Gastrocnemius medialis (tissue), 4 donors: ENCODE data around the gene PTGER1. TPM values are rescaled to one million over a fixed set of nuclear protein-coding genes. Genes with fewer than 3 reads are reported as not detected.

Experiments used
- ATAC-seq, 2 donors: fragments of 150-250 bp; one replicate each; pipeline ENCODE4 v1.9.1; 2016
- DNase-seq, 2 donors: peaks; one replicate each; pipeline ENCODE4 v3.0.0-alpha.2; 2019
- H3K27ac ChIP-seq, 4 donors: fragments of 200-600 bp; sonication (generic); 1 replicate in 1 of 4; 2 replicates in 3 of 4; pipeline ENCODE4 v1.5.1; 2016 to 2018; ENCODE audit warnings: mild to moderate bottlenecking in 2 of 4, moderate library complexity in 1 of 4
- H3K27me3 ChIP-seq, 3 donors: fragments of 200-600 bp; sonication (generic) in 2 of 3; 1 replicate in 1 of 3; 2 replicates in 2 of 3; pipeline versions ENCODE4 v1.5.1 to v1.6.0; 2016 to 2019; ENCODE audit warnings: mild to moderate bottlenecking in 1 of 3, moderate library complexity in 1 of 3
- H3K36me3 ChIP-seq, 2 donors: fragments of 200-600 bp; sonication (generic) in 1 of 2; one replicate each; pipeline ENCODE4 v1.5.1; 2017 to 2018
- H3K4me1 ChIP-seq, 2 donors: fragments of 200-600 bp; sonication (generic) in 1 of 2; one replicate each; pipeline ENCODE4 v1.5.1; 2016 to 2017; ENCODE audit warnings: mild to moderate bottlenecking in 2 of 2
- H3K4me3 ChIP-seq, 4 donors: fragments of 200-600 bp; sonication (generic) in 3 of 4; 1 replicate in 1 of 4; 2 replicates in 3 of 4; pipeline ENCODE4 v1.5.1; 2016 to 2019; ENCODE audit warnings: mild to moderate bottlenecking in 2 of 4
- H3K9me3 ChIP-seq, 3 donors: fragments of 200-600 bp; sonication (generic) in 2 of 3; 1 replicate in 1 of 3; 2 replicates in 2 of 3; pipeline ENCODE4 v1.5.1; 2016 to 2019
- POLR2A ChIP-seq, 2 donors: fragments of 450-650 bp; IDR thresholded peaks; one replicate each; pipeline ENCODE4 v1.6.1; 2017; ENCODE audit warnings: antibody characterized with exemption in 2 of 2, mild to moderate bottlenecking in 2 of 2, moderate library complexity in 2 of 2
- in situ Hi-C, 4 donors: fragments of 200-750 bp; cut with MboI; loops; one replicate each; pipeline versions ENCODE4 v1.15.0 to v1.8.0; 2017; ENCODE audit warnings: low sequenced_read_pairs in 4 of 4
- intact Hi-C: fragments of 100-400 bp; cut with DNase I; formaldehyde crosslinking; loops from one replicate; pipeline ENCODE4 v1.15.1; 2023; ENCODE audit warnings: low total_unique reads
- total RNA-seq, 4 donors: library from RNA; depleted of rRNA; stranded (reverse); fragments of >200 nt; gene quantifications; one replicate each; pipeline versions ENCODE4 v1.1.0 to v1.2.3, GENCODE V29; 2016
- TF ChIP-seq, protein P1 (sequence below), 5 experiments: fragments of 450-650 bp in 3 of 5; fragments of 200-600 bp in 2 of 5; sonication (generic) in 2 of 5; IDR thresholded peaks in 4 of 5; conservative IDR thresholded peaks in 1 of 5; 1 replicate in 4 of 5; 2 replicates in 1 of 5; pipeline ENCODE4 v1.5.1; 2016 to 2019; ENCODE audit warnings: antibody characterized with exemption in 5 of 5, mild to moderate bottlenecking in 3 of 5, moderate library complexity in 3 of 5

PTGER1 gene
- total RNA-seq, 4 donors from 2014 or later: 0.29 TPM; not detected in 3

- TF ChIP-seq, protein P1, sequence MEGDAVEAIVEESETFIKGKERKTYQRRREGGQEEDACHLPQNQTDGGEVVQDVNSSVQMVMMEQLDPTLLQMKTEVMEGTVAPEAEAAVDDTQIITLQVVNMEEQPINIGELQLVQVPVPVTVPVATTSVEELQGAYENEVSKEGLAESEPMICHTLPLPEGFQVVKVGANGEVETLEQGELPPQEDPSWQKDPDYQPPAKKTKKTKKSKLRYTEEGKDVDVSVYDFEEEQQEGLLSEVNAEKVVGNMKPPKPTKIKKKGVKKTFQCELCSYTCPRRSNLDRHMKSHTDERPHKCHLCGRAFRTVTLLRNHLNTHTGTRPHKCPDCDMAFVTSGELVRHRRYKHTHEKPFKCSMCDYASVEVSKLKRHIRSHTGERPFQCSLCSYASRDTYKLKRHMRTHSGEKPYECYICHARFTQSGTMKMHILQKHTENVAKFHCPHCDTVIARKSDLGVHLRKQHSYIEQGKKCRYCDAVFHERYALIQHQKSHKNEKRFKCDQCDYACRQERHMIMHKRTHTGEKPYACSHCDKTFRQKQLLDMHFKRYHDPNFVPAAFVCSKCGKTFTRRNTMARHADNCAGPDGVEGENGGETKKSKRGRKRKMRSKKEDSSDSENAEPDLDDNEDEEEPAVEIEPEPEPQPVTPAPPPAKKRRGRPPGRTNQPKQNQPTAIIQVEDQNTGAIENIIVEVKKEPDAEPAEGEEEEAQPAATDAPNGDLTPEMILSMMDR (IDR thresholded peaks at IDR 0.05 in 4 of 5, conservative IDR thresholded peaks at IDR 0.05 in 1 of 5): peak in 4 of 5 experiments; percentile 51 to 76 (median 66)
- no peak for TF ChIP-seq POLR2A (IDR thresholded peaks at IDR 0.05)
- ATAC-seq (no peak), DNase-seq (no peak)
- Histone ChIP-seq H3K36me3 (peaks cover 0 to 29% of the 10 kb centered on the region in 2 donors), H3K4me1 (peaks cover 0 to 7% of the 10 kb centered on the region in 2 donors), H3K4me3 (no peak overlapping the region), H3K27me3 (peaks cover 7 to 16% (median 16%) of the 10 kb centered on the region in 3 donors), H3K9me3 (no peaks in the 10 kb centered on the region), H3K27ac (no peak overlapping the region)
- intact Hi-C loops: no loop called here
- in situ Hi-C loops: no loop called here
These were observed 5.0 kb upstream of the PTGER1 start for GRCh38 chr19:14479975-14480699.

DNA sequence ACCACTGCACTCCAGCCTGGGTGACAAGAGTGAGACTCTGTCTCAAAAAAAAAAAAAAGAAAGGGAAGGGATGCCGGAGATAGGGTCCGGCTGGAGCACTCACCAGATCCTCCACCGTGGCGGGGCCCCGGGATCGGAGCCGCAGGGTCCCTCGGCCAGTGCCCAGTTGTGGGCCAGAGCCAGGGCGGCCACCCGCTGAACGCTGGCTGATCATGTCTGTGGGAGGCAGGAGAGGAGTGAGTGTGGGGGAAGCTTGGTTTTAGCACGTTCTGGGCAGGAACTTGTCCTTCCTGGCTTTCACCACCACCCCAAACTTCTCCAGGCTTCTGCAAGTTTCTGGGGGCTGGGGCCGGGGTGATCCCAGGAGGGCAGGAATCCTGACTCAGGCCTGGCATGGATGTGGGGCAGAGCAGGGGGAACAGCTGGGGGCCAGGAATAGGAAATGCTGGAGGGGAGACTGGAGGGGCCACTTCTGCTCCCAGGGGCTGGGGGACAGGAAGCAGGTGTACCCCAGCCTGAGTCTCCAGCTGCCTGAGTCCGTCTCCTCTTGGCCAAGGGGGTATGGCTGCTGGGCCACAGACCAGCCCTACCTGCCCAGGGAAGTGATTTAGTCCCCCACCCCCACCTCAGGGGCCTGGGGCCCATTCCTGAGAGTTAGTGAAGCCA lies 4.3 kb upstream of the PTGER1 start:
- Histone ChIP-seq H3K27me3 (peaks cover 14 to 23% (median 22%) of the 10 kb centered on the region in 3 donors), H3K36me3 (peaks cover 0 to 29% of the 10 kb centered on the region in 2 donors), H3K27ac (no peak overlapping the region), H3K9me3 (no peaks in the 10 kb centered on the region), H3K4me3 (no peak overlapping the region), H3K4me1 (peaks cover 0 to 7% of the 10 kb centered on the region in 2 donors)
- DNase-seq (no peak), ATAC-seq (no peak)
- no peak for TF ChIP-seq POLR2A (IDR thresholded peaks at IDR 0.05)
- TF ChIP-seq, protein P1 (IDR thresholded peaks at IDR 0.05 in 4 of 5, conservative IDR thresholded peaks at IDR 0.05 in 1 of 5): no peak
- intact Hi-C loops (no loop called here), in situ Hi-C loops (no loop called here)

- Histone ChIP-seq H3K27ac (no peak overlapping the region), H3K4me3 (no peak overlapping the region), H3K36me3 (peaks cover 0 to 29% of the 10 kb centered on the region in 2 donors), H3K9me3 (no peaks in the 10 kb centered on the region), H3K4me1 (peaks cover 0 to 7% of the 10 kb centered on the region in 2 donors), H3K27me3 (peaks cover 17 to 30% (median 27%) of the 10 kb centered on the region in 3 donors)
- TF ChIP-seq, protein P1 (IDR thresholded peaks at IDR 0.05 in 4 of 5, conservative IDR thresholded peaks at IDR 0.05 in 1 of 5): no peak
- TF ChIP-seq POLR2A (IDR thresholded peaks at IDR 0.05): no peak
- DNase-seq (no peak), ATAC-seq (no peak)
- in situ Hi-C loops (no loop called here), intact Hi-C loops (no loop called here)
These were observed 3.0 kb upstream of the PTGER1 start for GRCh38 chr19:14478113-14478545.

- no peak for DNase-seq
- Histone ChIP-seq H3K9me3 (no peaks in the 10 kb centered on the region), H3K4me3 (no peak overlapping the region), H3K36me3 (peaks cover 0 to 29% of the 10 kb centered on the region in 2 donors), H3K27ac (no peak overlapping the region), H3K27me3 (peaks cover 23 to 35% (median 30%) of the 10 kb centered on the region in 3 donors), H3K4me1 (peaks cover under 1 to 9% of the 10 kb centered on the region in 2 donors)
- in situ Hi-C loops (no loop called here), intact Hi-C loops (no loop called here)
- ATAC-seq: no peak
- no peak for TF ChIP-seq POLR2A (IDR thresholded peaks at IDR 0.05)
- TF ChIP-seq, protein P1 (IDR thresholded peaks at IDR 0.05 in 4 of 5, conservative IDR thresholded peaks at IDR 0.05 in 1 of 5): no peak
These were observed 2.4 kb upstream of the PTGER1 start for GRCh38 chr19:14477418-14478112.
